Spleen (tissue), 11 donors: Measurements from ENCODE around the gene SOX6. TPM values are rescaled to one million over a fixed set of nuclear protein-coding genes. Genes with fewer than 3 reads are reported as not detected.

Source experiments
- DNase-seq: peaks from one replicate; pipeline ENCODE4 v3.0.0-alpha.2; 2020
- H3K27ac ChIP-seq, 8 donors: fragments of 200-600 bp; sonication (generic) in 7 of 8; 1 replicate in 4 of 8; 2 replicates in 4 of 8; pipeline versions ENCODE4 v1.5.0 to v1.8.0; 2016 to 2021; ENCODE audit warnings: inconsistent platforms in 4 of 8, mild to moderate bottlenecking in 4 of 8, moderate library complexity in 1 of 8
- H3K27me3 ChIP-seq, 7 donors: fragments of 200-600 bp; sonication (generic) in 6 of 7; replicated peaks in 1 of 7; 1 replicate in 4 of 7; 2 replicates in 3 of 7; pipeline versions ENCODE4 v1.5.0 to v1.8.0; 2016 to 2021; ENCODE audit warnings: inconsistent platforms in 3 of 7, mild to moderate bottlenecking in 1 of 7
- H3K36me3 ChIP-seq, 6 donors: fragments of 200-600 bp; sonication (generic) in 5 of 6; 1 replicate in 4 of 6; 2 replicates in 2 of 6; pipeline versions ENCODE4 v1.5.0 to v1.8.0; 2016 to 2021; ENCODE audit warnings: inconsistent platforms in 2 of 6
- H3K4me1 ChIP-seq, 6 donors: fragments of 200-600 bp; sonication (generic) in 5 of 6; 1 replicate in 3 of 6; 2 replicates in 3 of 6; pipeline versions ENCODE4 v1.5.0 to v1.8.0; 2016 to 2021; ENCODE audit warnings: inconsistent platforms in 3 of 6
- H3K4me3 ChIP-seq, 8 donors: fragments of 200-600 bp; sonication (generic) in 7 of 8; 1 replicate in 4 of 8; 2 replicates in 4 of 8; pipeline versions ENCODE4 v1.5.0 to v1.8.0; 2016 to 2021; ENCODE audit warnings: inconsistent platforms in 4 of 8, mild to moderate bottlenecking in 4 of 8, moderate library complexity in 2 of 8
- H3K9me3 ChIP-seq, 8 donors: fragments of 200-600 bp; sonication (generic) in 7 of 8; 1 replicate in 4 of 8; 2 replicates in 4 of 8; pipeline versions ENCODE4 v1.5.0 to v1.8.0; 2016 to 2021; ENCODE audit warnings: inconsistent platforms in 4 of 8
- CTCF ChIP-seq, 11 experiments: fragments of 200-600 bp in 7 of 11; fragments of 450-650 bp in 4 of 11; sonication (generic) in 4 of 11; IDR thresholded peaks in 8 of 11; conservative IDR thresholded peaks in 3 of 11; 1 replicate in 7 of 11; 2 replicates in 4 of 11; pipeline versions ENCODE4 v1.4.0 to v1.8.0; 2016 to 2021; ENCODE audit warnings: antibody characterized with exemption in 11 of 11, inconsistent platforms in 4 of 11, mild to moderate bottlenecking in 1 of 11
- POLR2A ChIP-seq, 3 donors: fragments of 450-650 bp; IDR thresholded peaks; one replicate each; pipeline ENCODE4 v1.5.1; 2017; ENCODE audit warnings: antibody characterized with exemption in 3 of 3, mild to moderate bottlenecking in 1 of 3
- POLR2AphosphoS5 ChIP-seq, 3 donors: sonication (generic); formaldehyde crosslinking; IDR thresholded peaks; one replicate each; pipeline ENCODE4 v1.5.1; 2017; ENCODE audit warnings: antibody characterized with exemption in 3 of 3
- WGBS, 5 donors: extraction: QIAGEN DNeasy Blood & Tissue Kit in 3 of 5; methylation state at CpG; one replicate each; pipeline versions ENCODE4 v1.1.5 to v1.1.7; 2013 to 2018; 5-methylcytosine and 5-hydroxymethylcytosine counted together
- intact Hi-C: fragments of 100-400 bp; cut with DNase I; formaldehyde crosslinking; loops from one replicate; pipeline ENCODE4 v1.15.0; 2023; ENCODE audit warnings: low total_unique reads
- polyA plus RNA-seq, 3 donors: library from polyadenylated mRNA; stranded (reverse); fragments of 200-250 nt; gene quantifications; one replicate each; pipeline ENCODE4 v1.2.1, GENCODE V29; 2013
- total RNA-seq, 7 donors: library from RNA; depleted of rRNA in 3 of 7; stranded (reverse); fragments of >200 nt in 3 of 7; fragmentation: NEBNext Ultra II Directional in 4 of 7; extraction: Animal tissue kit (Norgen Biotek cat#: 25700) in 4 of 7; gene quantifications; one replicate each; pipeline versions ENCODE4 v1.1.0 to v1.2.1, GENCODE V29; 2016 to 2021
- donor health status: healthy with polysubstance abuse.
- donor health status: DM: no; HTN: no; CAD: no; lungs with moderate emphysema.
- donor health status: DM: no; HTN: no; CAD: no.
- donor health status: Bipolar disorder and iron deficiency.
- donor health status: healthy.
- donor health status: DM: no; HTN: no; CAD: no.
- donor health status: DM: yes; HTN: yes; CAD: no.

SOX6 gene
- total and polyA plus RNA-seq, 10 donors: 0.11 to 12.4 (median 3.7) TPM

GRCh38 chr11:16266021-16266420, 90.3 kb downstream of the SOX6 start:
- Histone ChIP-seq H3K27me3 (no peaks in the 10 kb centered on the region), H3K4me3 (no peak overlapping the region), H3K9me3 (peaks cover 0 to 19% (median 4%) of the 10 kb centered on the region in 8 donors), H3K36me3 (no peaks in the 10 kb centered on the region), H3K4me1 (no peaks in the 10 kb centered on the region), H3K27ac (no peak overlapping the region)
- DNase-seq: no peak
- intact Hi-C loops: no loop called here
- TF ChIP-seq POLR2AphosphoS5 (IDR thresholded peaks at IDR 0.05): no peak
- TF ChIP-seq CTCF (IDR thresholded peaks at IDR 0.05 in 8 of 11, conservative IDR thresholded peaks at IDR 0.05 in 3 of 11): no peak
- no peak for TF ChIP-seq POLR2A (IDR thresholded peaks at IDR 0.05)

- 66 to 83% (median 77%) methylated on average over 3 of the region's 3 CpGs for WGBS, 5 donors
- intact Hi-C loops: no loop called here
- Histone ChIP-seq H3K4me1 (no peaks in the 10 kb centered on the region), H3K4me3 (no peak overlapping the region), H3K9me3 (peaks cover 0 to 19% (median 4%) of the 10 kb centered on the region in 8 donors), H3K27me3 (no peaks in the 10 kb centered on the region), H3K36me3 (no peaks in the 10 kb centered on the region), H3K27ac (no peak overlapping the region)
- DNase-seq: no peak
- no peak for TF ChIP-seq CTCF (IDR thresholded peaks at IDR 0.05 in 8 of 11, conservative IDR thresholded peaks at IDR 0.05 in 3 of 11)
- TF ChIP-seq POLR2AphosphoS5 (IDR thresholded peaks at IDR 0.05): no peak
- no peak for TF ChIP-seq POLR2A (IDR thresholded peaks at IDR 0.05)
Observed at GRCh38 chr11:16265022-16265421, 91.3 kb downstream of the SOX6 start.

- intact Hi-C loops: no loop called here
- DNase-seq: no peak
- H3K4me3 ChIP-seq: no peak overlapping the region
- no peaks in the 10 kb centered on the region for H3K36me3 ChIP-seq
- no peaks in the 10 kb centered on the region for H3K4me1 ChIP-seq
- H3K9me3 ChIP-seq: peaks cover 0 to 19% (median 4%) of the 10 kb centered on the region in 8 donors
- no peaks in the 10 kb centered on the region for H3K27me3 ChIP-seq
- no peak overlapping the region for H3K27ac ChIP-seq
- TF ChIP-seq POLR2AphosphoS5 (IDR thresholded peaks at IDR 0.05): no peak
- no peak for TF ChIP-seq CTCF (IDR thresholded peaks at IDR 0.05 in 8 of 11, conservative IDR thresholded peaks at IDR 0.05 in 3 of 11)
- no peak for TF ChIP-seq POLR2A (IDR thresholded peaks at IDR 0.05)
Observed at GRCh38 chr11:16262645-16262955, 93.7 kb downstream of the SOX6 start.

DNA sequence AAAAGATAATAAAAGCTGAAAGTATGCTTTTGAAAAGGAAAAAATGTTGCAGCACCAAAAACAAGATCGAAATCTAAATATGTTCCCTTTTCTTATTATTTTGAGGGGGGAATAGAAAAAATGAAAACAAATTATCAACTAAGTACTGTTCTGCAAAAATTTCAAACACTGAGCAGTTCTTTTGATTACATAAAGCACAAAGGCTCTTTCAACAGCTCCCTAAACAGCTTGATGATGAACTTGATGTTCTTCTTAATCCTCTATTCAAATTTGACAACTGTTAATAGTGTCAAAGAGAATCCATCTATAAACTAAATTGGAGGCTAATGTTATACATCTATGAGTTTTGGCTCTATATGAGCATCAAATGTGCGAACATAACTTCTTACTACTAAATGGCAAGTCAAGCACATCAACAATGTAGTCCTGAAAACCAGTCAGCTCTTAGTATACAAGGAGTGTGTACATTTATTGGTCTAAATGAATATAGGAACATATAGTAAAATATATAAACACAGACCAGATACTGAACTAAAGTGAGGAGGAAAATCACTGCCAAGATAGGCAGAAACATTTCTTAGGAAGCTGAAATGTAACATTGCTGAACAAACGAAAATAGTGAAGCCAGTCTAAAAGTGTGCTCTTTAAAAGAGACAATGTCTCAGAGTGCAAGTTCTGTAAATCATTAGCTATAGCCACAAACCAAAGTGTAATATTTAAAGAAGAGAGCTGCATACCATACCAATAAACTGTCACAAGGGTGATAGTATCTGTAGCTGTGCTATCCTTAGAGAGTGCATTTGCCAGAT, 94.3 kb downstream of the SOX6 start:
- WGBS, 5 donors: 70 to 85% (median 77%) methylated on average over 3 of the region's 3 CpGs
- H3K27ac ChIP-seq: no peak overlapping the region
- no peak overlapping the region for H3K4me3 ChIP-seq
- DNase-seq: no peak
- no peaks in the 10 kb centered on the region for H3K27me3 ChIP-seq
- H3K4me1 ChIP-seq: no peaks in the 10 kb centered on the region
- TF ChIP-seq POLR2A (IDR thresholded peaks at IDR 0.05) (no peak), POLR2AphosphoS5 (IDR thresholded peaks at IDR 0.05) (no peak)
- H3K36me3 ChIP-seq: no peaks in the 10 kb centered on the region
- intact Hi-C loops: no loop called here
- peaks cover 0 to 19% (median 4%) of the 10 kb centered on the region in 8 donors for H3K9me3 ChIP-seq
